ENCODE measurements around the gene TMEM132E. TPM values are rescaled to one million over a fixed set of nuclear protein-coding genes. Genes with fewer than 3 reads are reported as not detected.

TMEM132E gene
- total and polyA plus RNA-seq, 9 donors = 0.08 to 0.40 (median 0.20) TPM; not detected in 2

DNA sequence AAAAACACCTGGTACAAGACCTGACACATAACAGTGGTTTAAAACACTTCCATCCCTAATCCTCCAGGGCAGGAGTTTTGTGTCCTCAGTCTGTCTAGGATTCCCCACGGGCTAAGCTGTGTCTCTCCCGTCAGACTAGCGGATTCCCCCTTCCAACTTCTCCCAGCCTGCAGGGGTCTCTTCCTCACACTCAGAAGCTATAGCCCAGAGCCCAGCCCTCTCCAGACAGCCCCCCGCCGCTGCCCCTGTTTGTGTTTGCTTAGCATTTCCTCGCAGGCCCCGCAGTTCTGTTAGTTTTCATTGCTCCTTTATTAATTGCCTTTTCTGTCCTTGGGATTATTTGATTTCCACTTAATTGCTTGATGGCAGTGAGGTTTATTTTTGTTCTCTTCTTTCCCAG, 91.2 kb downstream of the TMEM132E start:
- Histone ChIP-seq H3K9me3 (no peaks in the 10 kb centered on the region), H3K36me3 (no peaks in the 10 kb centered on the region), H3K4me3 (no peak overlapping the region), H3K27ac (no peak overlapping the region), H3K4me1 (ENCODE audit: insufficient read depth) (no peaks in the 10 kb centered on the region), H3K27me3 (no peaks in the 10 kb centered on the region)
- WGBS, 3 donors = 32 to 40% (median 37%) methylated on average over 7 of the region's 7 CpGs
- TF ChIP-seq, protein P1, sequence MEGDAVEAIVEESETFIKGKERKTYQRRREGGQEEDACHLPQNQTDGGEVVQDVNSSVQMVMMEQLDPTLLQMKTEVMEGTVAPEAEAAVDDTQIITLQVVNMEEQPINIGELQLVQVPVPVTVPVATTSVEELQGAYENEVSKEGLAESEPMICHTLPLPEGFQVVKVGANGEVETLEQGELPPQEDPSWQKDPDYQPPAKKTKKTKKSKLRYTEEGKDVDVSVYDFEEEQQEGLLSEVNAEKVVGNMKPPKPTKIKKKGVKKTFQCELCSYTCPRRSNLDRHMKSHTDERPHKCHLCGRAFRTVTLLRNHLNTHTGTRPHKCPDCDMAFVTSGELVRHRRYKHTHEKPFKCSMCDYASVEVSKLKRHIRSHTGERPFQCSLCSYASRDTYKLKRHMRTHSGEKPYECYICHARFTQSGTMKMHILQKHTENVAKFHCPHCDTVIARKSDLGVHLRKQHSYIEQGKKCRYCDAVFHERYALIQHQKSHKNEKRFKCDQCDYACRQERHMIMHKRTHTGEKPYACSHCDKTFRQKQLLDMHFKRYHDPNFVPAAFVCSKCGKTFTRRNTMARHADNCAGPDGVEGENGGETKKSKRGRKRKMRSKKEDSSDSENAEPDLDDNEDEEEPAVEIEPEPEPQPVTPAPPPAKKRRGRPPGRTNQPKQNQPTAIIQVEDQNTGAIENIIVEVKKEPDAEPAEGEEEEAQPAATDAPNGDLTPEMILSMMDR (IDR thresholded peaks at IDR 0.05) = no peak
- no peak for TF ChIP-seq EP300 (IDR thresholded peaks at IDR 0.05)
- no peak for TF ChIP-seq POLR2A (IDR thresholded peaks at IDR 0.05)
- DNase-seq = no peak
- intact Hi-C loops (cut with DNase I) = no loop called here

GRCh38 chr17:34671191-34671590, 91.8 kb downstream of the TMEM132E start:
- intact Hi-C loops (cut with DNase I) = no loop called here
- 49 to 59% (median 58%) methylated on average over 4 of the region's 4 CpGs for WGBS, 3 donors
- no peaks in the 10 kb centered on the region for H3K9me3 ChIP-seq
- no peaks in the 10 kb centered on the region for H3K27me3 ChIP-seq
- no peak overlapping the region for H3K4me3 ChIP-seq
- no peak for DNase-seq
- H3K4me1 ChIP-seq (ENCODE audit: insufficient read depth) = no peaks in the 10 kb centered on the region
- TF ChIP-seq, protein P1 (IDR thresholded peaks at IDR 0.05) = no peak
- TF ChIP-seq POLR2A (IDR thresholded peaks at IDR 0.05) = no peak
- no peak for TF ChIP-seq EP300 (IDR thresholded peaks at IDR 0.05)
- no peak overlapping the region for H3K27ac ChIP-seq
- no peaks in the 10 kb centered on the region for H3K36me3 ChIP-seq

GRCh38 chr17:34672176-34672785, 92.9 kb downstream of the TMEM132E start:
- no peak for DNase-seq
- Histone ChIP-seq H3K27ac (no peak overlapping the region), H3K27me3 (no peaks in the 10 kb centered on the region), H3K36me3 (no peaks in the 10 kb centered on the region), H3K9me3 (no peaks in the 10 kb centered on the region), H3K4me1 (ENCODE audit: insufficient read depth) (no peaks in the 10 kb centered on the region), H3K4me3 (no peak overlapping the region)
- intact Hi-C loops (cut with DNase I) = no loop called here
- WGBS, 3 donors = 58 to 91% (median 67%) methylated on average over 3 of the region's 3 CpGs
- TF ChIP-seq, protein P1 (IDR thresholded peaks at IDR 0.05) = no peak

DNA sequence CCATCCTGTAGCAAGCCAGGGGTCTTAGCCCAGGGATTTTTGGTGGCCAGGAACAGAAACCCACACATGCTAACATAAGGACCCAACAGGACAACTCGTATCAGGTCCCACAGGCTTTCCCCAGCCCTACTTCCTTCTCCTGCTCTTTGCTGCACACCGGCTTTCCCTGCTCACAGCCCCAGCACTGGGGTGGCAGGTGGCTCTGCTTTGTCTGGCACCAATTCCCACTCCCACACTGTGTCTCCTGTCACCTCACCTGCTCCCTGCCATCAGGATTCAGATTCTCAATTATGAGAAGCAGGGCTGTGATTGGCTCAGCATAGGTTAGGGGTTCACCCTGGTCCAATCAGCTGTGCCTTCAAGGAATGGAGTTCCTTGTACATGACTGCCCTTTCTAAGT, 94.1 kb downstream of the TMEM132E start:
- H3K36me3 ChIP-seq = no peaks in the 10 kb centered on the region
- H3K4me1 ChIP-seq (ENCODE audit: insufficient read depth) = no peaks in the 10 kb centered on the region
- 81 to 86% (median 86%) methylated on average over 2 of the region's 2 CpGs for WGBS, 3 donors
- no peak overlapping the region for H3K4me3 ChIP-seq
- no peak overlapping the region for H3K27ac ChIP-seq
- no peaks in the 10 kb centered on the region for H3K9me3 ChIP-seq
- intact Hi-C loops (cut with DNase I) = no loop called here
- no peaks in the 10 kb centered on the region for H3K27me3 ChIP-seq
- no peak for TF ChIP-seq POLR2A (IDR thresholded peaks at IDR 0.05)
- TF ChIP-seq, protein P1 (IDR thresholded peaks at IDR 0.05) = no peak
- TF ChIP-seq EP300 (IDR thresholded peaks at IDR 0.05) = no peak
- no peak for DNase-seq
